ENCODE data around the gene CNOT6. TPM values are rescaled to one million over a fixed set of nuclear protein-coding genes. Genes with fewer than 3 reads are reported as not detected.
"Not testable (repeated sequence)": the region's sequence is repeated elsewhere in the genome, so short reads cannot be mapped to it uniquely, and the experiment has no call there.

The CNOT6 gene
- total RNA-seq, 1 experiment from 2014 or later = 48.8 TPM

DNA sequence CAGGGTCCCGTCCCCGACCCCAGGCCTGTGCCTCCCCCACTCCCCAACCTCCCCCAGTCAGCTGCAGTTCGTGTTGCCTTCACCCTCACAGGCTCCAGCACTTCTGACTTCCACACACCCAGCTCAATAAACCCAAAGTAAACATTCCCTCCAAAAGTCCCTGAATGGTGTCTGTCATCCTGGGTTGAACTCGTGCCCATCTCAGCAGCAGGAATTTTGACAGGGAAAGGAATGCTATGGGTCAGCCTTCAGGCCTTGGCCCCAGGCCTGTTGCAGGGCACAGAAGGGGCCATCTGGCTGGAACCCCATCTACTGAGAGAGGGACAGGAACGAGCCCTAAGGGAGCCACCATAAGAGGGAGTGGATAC, 29.6 kb upstream of the CNOT6 start:
- intact Hi-C loops (cut with micrococcal nuclease; ENCODE audit: unreplicated experiment) = no loop called here
- no peak overlapping the region for H3K4me2 ChIP-seq

DNA sequence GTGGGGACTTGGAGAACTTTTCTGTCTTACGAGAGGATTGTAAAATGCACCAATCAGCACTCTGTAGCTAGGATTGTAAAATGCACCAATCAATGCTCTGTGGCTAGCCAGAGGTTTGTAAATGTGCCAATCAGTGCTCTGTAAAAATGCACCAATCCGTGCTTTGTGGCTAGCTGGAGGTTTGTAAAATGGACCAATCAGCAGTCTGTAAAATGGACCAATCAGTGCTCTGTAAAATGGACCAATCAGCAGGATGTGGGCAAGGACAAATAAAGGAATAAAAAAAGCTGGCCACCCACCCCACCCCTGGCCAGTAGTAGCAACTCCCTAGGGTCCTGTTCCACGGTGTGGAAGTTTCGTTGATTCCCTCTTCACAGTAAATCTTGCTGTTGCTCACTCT, 29.1 kb upstream of the CNOT6 start:
- H3K27ac ChIP-seq; intact Hi-C loops (cut with micrococcal nuclease; ENCODE audit: unreplicated experiment); CTCF ChIA-PET; H3K36me3 ChIP-seq (ENCODE audit: low read depth); H3K4me2 ChIP-seq; H3K9me2 ChIP-seq (ENCODE audit: insufficient read depth); H3K4me3 ChIP-seq; H4K20me1 ChIP-seq (ENCODE audit: insufficient read depth); BruUV-seq (replicated peaks); POLR2A ChIA-PET (ENCODE audit: unreplicated experiment); H3K4me1 ChIP-seq (replicated peaks; ENCODE audit: insufficient read depth); DNase-seq; H3K79me2 ChIP-seq (ENCODE audit: low read depth); H3F3A ChIP-seq (ENCODE audit: insufficient read depth, low read depth); H3K27me3 ChIP-seq (ENCODE audit: insufficient read depth, low read depth); H3K9me3 ChIP-seq (ENCODE audit: insufficient read depth, low read depth); H2AFZ ChIP-seq: not testable (repeated sequence)

More for the DNA sequence above, 29.6 kb upstream of the CNOT6 start:
- BruUV-seq (replicated peaks) = no TSS peak
- Histone ChIP-seq H3K4me1 (replicated peaks; ENCODE audit: insufficient read depth) (no peaks in the 10 kb centered on the region; the same call in 1 of the 2 replicates), H3K27ac (no peak overlapping the region), H2AFZ (no peak overlapping the region), H3K9me2 (ENCODE audit: insufficient read depth) (no peaks in the 10 kb centered on the region), H4K20me1 (ENCODE audit: insufficient read depth) (no peaks in the 10 kb centered on the region), H3K4me3 (no peak overlapping the region), H3K36me3 (ENCODE audit: low read depth) (no peaks in the 10 kb centered on the region), H3K27me3 (ENCODE audit: insufficient read depth, low read depth) (no peaks in the 10 kb centered on the region), H3K79me2 (ENCODE audit: low read depth) (no peaks in the 10 kb centered on the region), H3F3A (ENCODE audit: insufficient read depth, low read depth) (no peaks in the 10 kb centered on the region), H3K9me3 (ENCODE audit: insufficient read depth, low read depth) (no peaks in the 10 kb centered on the region)
- ChIA-PET POLR2A (ENCODE audit: unreplicated experiment) (interaction anchor here (0.6 kb wide), 1 partner anchor 175 kb away, joined by 5 read pairs; no protein-coding TSS in a partner anchor), CTCF (no interaction called here)
- no peak for TF ChIP-seq EZH2 (IDR thresholded peaks at IDR 0.05; ENCODE audit: low read depth)
- TF ChIP-seq, protein P1, sequence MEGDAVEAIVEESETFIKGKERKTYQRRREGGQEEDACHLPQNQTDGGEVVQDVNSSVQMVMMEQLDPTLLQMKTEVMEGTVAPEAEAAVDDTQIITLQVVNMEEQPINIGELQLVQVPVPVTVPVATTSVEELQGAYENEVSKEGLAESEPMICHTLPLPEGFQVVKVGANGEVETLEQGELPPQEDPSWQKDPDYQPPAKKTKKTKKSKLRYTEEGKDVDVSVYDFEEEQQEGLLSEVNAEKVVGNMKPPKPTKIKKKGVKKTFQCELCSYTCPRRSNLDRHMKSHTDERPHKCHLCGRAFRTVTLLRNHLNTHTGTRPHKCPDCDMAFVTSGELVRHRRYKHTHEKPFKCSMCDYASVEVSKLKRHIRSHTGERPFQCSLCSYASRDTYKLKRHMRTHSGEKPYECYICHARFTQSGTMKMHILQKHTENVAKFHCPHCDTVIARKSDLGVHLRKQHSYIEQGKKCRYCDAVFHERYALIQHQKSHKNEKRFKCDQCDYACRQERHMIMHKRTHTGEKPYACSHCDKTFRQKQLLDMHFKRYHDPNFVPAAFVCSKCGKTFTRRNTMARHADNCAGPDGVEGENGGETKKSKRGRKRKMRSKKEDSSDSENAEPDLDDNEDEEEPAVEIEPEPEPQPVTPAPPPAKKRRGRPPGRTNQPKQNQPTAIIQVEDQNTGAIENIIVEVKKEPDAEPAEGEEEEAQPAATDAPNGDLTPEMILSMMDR (conservative IDR thresholded peaks at IDR 0.05) = no peak
- DNase-seq = no peak

DNA sequence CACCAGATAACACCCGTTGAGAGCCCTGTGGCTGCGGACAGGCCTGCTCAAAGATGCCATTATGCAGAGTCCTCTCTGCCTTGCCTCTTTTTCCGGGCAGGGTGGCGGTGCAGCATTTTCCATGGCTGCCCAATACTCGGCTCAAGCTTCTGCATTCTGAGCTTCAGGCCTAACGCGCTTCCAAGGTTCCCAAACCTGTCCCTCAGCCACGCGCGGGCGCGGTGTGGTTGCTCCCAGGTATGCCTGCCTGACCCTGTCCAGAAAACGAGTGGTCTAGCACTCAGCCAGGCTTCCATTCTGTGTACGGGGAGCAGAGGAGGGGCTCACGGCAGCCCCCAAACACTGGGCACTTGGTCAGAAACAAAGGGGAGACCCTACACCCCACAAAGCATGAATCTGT, 27.9 kb upstream of the CNOT6 start:
- Histone ChIP-seq H3K9me3 (ENCODE audit: insufficient read depth, low read depth) (no peaks in the 10 kb centered on the region), H3K79me2 (ENCODE audit: low read depth) (no peaks in the 10 kb centered on the region), H3F3A (ENCODE audit: insufficient read depth, low read depth) (no peaks in the 10 kb centered on the region), H3K4me1 (replicated peaks; ENCODE audit: insufficient read depth) (no peaks in the 10 kb centered on the region; the same call in 1 of the 2 replicates), H4K20me1 (ENCODE audit: insufficient read depth) (no peaks in the 10 kb centered on the region), H3K27me3 (ENCODE audit: insufficient read depth, low read depth) (no peaks in the 10 kb centered on the region), H3K36me3 (ENCODE audit: low read depth) (no peaks in the 10 kb centered on the region), H3K4me3 (no peak overlapping the region), H3K9me2 (ENCODE audit: insufficient read depth) (no peaks in the 10 kb centered on the region), H2AFZ (no peak overlapping the region), H3K27ac (no peak overlapping the region), H3K4me2 (no peak overlapping the region)
- CTCF ChIA-PET = interaction anchor here (0.6 kb wide), 1 partner anchor 26 kb away, joined by 4 read pairs; no protein-coding TSS in a partner anchor
- intact Hi-C loops (cut with micrococcal nuclease; ENCODE audit: unreplicated experiment) = no loop called here
- no peak for DNase-seq
- BruUV-seq (replicated peaks) = no TSS peak
- POLR2A ChIA-PET (ENCODE audit: unreplicated experiment) = no interaction called here
- TF ChIP-seq, protein P1 (conservative IDR thresholded peaks at IDR 0.05) = no peak
- no peak for TF ChIP-seq EZH2 (IDR thresholded peaks at IDR 0.05; ENCODE audit: low read depth)
